K562 (cell line): ENCODE results near the gene STAT6. TPM values are rescaled to one million over a fixed set of nuclear protein-coding genes. Genes with fewer than 3 reads are reported as not detected.

Experiments
- BRD4 ChIP-seq: fragments of 200-600 bp; sonication (generic); IDR thresholded peaks from 2 replicates; pipeline ENCODE4 v1.6.1; 2017; ENCODE audit warnings: inconsistent platforms
- BRD9 ChIP-seq: fragments of 450-650 bp; IDR thresholded peaks from 2 replicates; pipeline ENCODE4 v1.6.1; 2018; ENCODE audit warnings: low read depth; ENCODE audit not compliant: partially characterized antibody
- CLOCK ChIP-seq: fragments of 250-450 bp; sonication (Bioruptor Pico); IDR thresholded peaks from 2 replicates; pipeline ENCODE4 v1.4.0; 2020; ENCODE audit warnings: mild to moderate bottlenecking, moderate library complexity, borderline replicate concordance
- CREB1 ChIP-seq, 2 experiments: sonication (generic) in 1 of 2; formaldehyde crosslinking in 1 of 2; IDR thresholded peaks; 2 replicates each; pipeline versions ENCODE4 v1.6.1 to v1.8.0; 2012 to 2022; ENCODE audit warnings: inconsistent platforms in 1 of 2, mild to moderate bottlenecking in 1 of 2, missing genetic modification reagents in 1 of 2, moderate library complexity in 1 of 2
- E2F3 ChIP-seq: fragments of 250-450 bp; sonication (Bioruptor Pico); IDR thresholded peaks from 2 replicates; pipeline ENCODE4 v1.4.0; 2020; ENCODE audit warnings: mild to moderate bottlenecking
- EP400 ChIP-seq: fragments of 450-650 bp; IDR thresholded peaks from 2 replicates; pipeline ENCODE4 v1.6.1; 2017; ENCODE audit warnings: antibody characterized with exemption, mild to moderate bottlenecking, moderate library complexity
- HMGN3 ChIP-seq: IDR thresholded peaks from 2 replicates; pipeline ENCODE4 v1.6.1; 2011; ENCODE audit warnings: borderline replicate concordance, low read depth, mild to moderate bottlenecking, mixed read lengths, low read length; ENCODE audit not compliant: insufficient read length; ENCODE audit errors: extremely low read depth
- HNRNPUL1 ChIP-seq: fragments of 200-400 bp; formaldehyde crosslinking; IDR thresholded peaks from 2 replicates; pipeline ENCODE4 v1.6.1; 2017; ENCODE audit warnings: low read length
- KDM4B ChIP-seq, 2 experiments: fragments of 450-650 bp in 1 of 2; sonication (generic) in 1 of 2; IDR thresholded peaks; 2 replicates each; pipeline ENCODE4 v1.6.1; 2016 to 2017; ENCODE audit warnings: borderline replicate concordance in 2 of 2, antibody characterized with exemption in 1 of 2, low read depth in 1 of 2, mild to moderate bottlenecking in 1 of 2
- POLR2B ChIP-seq: fragments of 450-650 bp; IDR thresholded peaks from 2 replicates; pipeline ENCODE4 v1.6.1; 2018; ENCODE audit warnings: low read depth; ENCODE audit not compliant: partially characterized antibody
- RBFOX2 ChIP-seq: fragments of 200-400 bp; formaldehyde crosslinking; IDR thresholded peaks from 2 replicates; pipeline ENCODE4 v1.6.1; 2017; ENCODE audit warnings: low read depth, mild to moderate bottlenecking, low read length, moderate library complexity
- TAF7 ChIP-seq: fragments of 450-650 bp; IDR thresholded peaks from 2 replicates; pipeline ENCODE4 v1.6.1; 2016; ENCODE audit warnings: missing genetic modification characterization, missing compliant biosample characterization
- TBP ChIP-seq: optimal IDR thresholded peaks from 2 replicates; pipeline ENCODE3; 2011; ENCODE audit warnings: low read depth, low read length, improper control_type of control experiment
- VEZF1 ChIP-seq: fragments of 200-800 bp; sonication (Bioruptor generic); IDR thresholded peaks from 2 replicates; pipeline ENCODE4 v1.6.1; 2017; ENCODE audit warnings: missing genetic modification characterization, missing compliant biosample characterization
- ZBTB7A ChIP-seq: IDR thresholded peaks from 2 replicates; pipeline ENCODE4 v1.6.1; 2011; ENCODE audit warnings: low read depth, mild to moderate bottlenecking, low read length, moderate library complexity, borderline replicate concordance; ENCODE audit not compliant: control insufficient read depth
- ZC3H8 ChIP-seq: fragments of 450-650 bp; IDR thresholded peaks from 2 replicates; pipeline ENCODE4 v1.6.1; 2017
- ZFP36 ChIP-seq: fragments of 150-350 bp; IDR thresholded peaks from 2 replicates; pipeline ENCODE4 v1.6.1; 2018; ENCODE audit warnings: low read length, low read depth; ENCODE audit not compliant: partially characterized antibody
- ZNF444 ChIP-seq: fragments of 250-450 bp; sonication (Bioruptor Pico); IDR thresholded peaks from 2 replicates; pipeline ENCODE4 v1.4.0; 2020; ENCODE audit warnings: mild to moderate bottlenecking, moderate library complexity
- ZNF512 ChIP-seq: IDR thresholded peaks from 2 replicates; pipeline ENCODE4 v1.6.1; 2016; ENCODE audit warnings: missing genetic modification characterization, missing compliant biosample characterization
- ZNF655 ChIP-seq: fragments of 250-450 bp; sonication (Bioruptor Pico); IDR thresholded peaks from 2 replicates; pipeline ENCODE4 v1.5.0; 2021
- ZNF778 ChIP-seq: fragments of 450-650 bp; formaldehyde crosslinking; IDR thresholded peaks from 2 replicates; pipeline ENCODE4 v1.4.0; 2020; ENCODE audit warnings: mild to moderate bottlenecking, moderate library complexity
- ZSCAN29 ChIP-seq: fragments of 450-650 bp; IDR thresholded peaks from 2 replicates; pipeline ENCODE4 v1.6.1; 2017
- polyA plus RNA-seq, 8 experiments: library from polyadenylated mRNA; depleted of rRNA in 4 of 8; stranded (reverse) in 5 of 8; unstranded in 3 of 8; fragments of >200 nt; fragmentation: Nextera tagmentation in 2 of 8; fragmentation: Illumina TruSeq in 1 of 8; extraction: Ambion mirVana in 2 of 8; extraction: Trizol in 1 of 8; gene quantifications; 2 replicates each; pipeline versions ENCODE4 v1.2.1 to v1.2.3, GENCODE V29; 2011 to 2014; ENCODE audit warnings: inconsistent platforms in 1 of 8, missing spikeins in 1 of 8
- total RNA-seq, 7 experiments: library from RNA; depleted of rRNA in 6 of 7; stranded (reverse); fragments of >200 nt in 6 of 7; fragmentation: Illumina TruSeq in 2 of 7; extraction: Trizol in 2 of 7; gene quantifications; 2 replicates each; pipeline versions ENCODE4 v1.2.1 to v1.2.3, GENCODE V29; 2011 to 2021; ENCODE audit warnings: low replicate concordance in 1 of 7

Gene STAT6
- total and polyA plus RNA-seq, 9 of the 15 experiments (the other 6 are each of a cell fraction or from before 2014, with no cell fraction given): 2.4 to 49.5 (median 26.5) TPM

GRCh38 chr12:57087010-57087690, 24.0 kb downstream of the STAT6 start (continued):
- no peak for TF ChIP-seq ZNF655 (CRISPR knock-in tag)
- TF ChIP-seq HMGN3: peak; percentile 9
- no peak for TF ChIP-seq ZC3H8
- TF ChIP-seq E2F3 (CRISPR knock-in tag): no peak
- TF ChIP-seq ZNF512: 0 out of 2 replicates have a peak, but pooled peaks have one; percentile 20
- no peak for TF ChIP-seq TAF7 (tag)
- TF ChIP-seq EP400: peak; percentile 52; the same call in 1 of the 2 replicates
- TF ChIP-seq POLR2B: no peak
- peak; percentile 92 for TF ChIP-seq ZBTB7A
- no peak for TF ChIP-seq ZNF444 (CRISPR knock-in tag)
- 0 out of 2 replicates have a peak, but pooled peaks have one; percentile 50 for TF ChIP-seq BRD4
- TF ChIP-seq BRD9: peak; percentile 4
- no peak for TF ChIP-seq CLOCK (CRISPR knock-in tag)
- peak; percentile 58 for TF ChIP-seq CREB1 (IDR thresholded peaks at IDR 0.05)
- no peak; the same call in 1 of the 2 replicates for TF ChIP-seq CREB1 (CRISPR knock-in tag; IDR thresholded peaks at IDR 0.05)
- 0 out of 4 replicates have a peak, but pooled peaks of 1 of the 2 experiments have one; percentile 16 for TF ChIP-seq KDM4B (IDR thresholded peaks at IDR 0.05; ENCODE audit: borderline replicate concordance in 2 of 2, low read depth in 1 of 2)
- TF ChIP-seq ZFP36: no peak
- peak; percentile 5 for TF ChIP-seq TBP
- TF ChIP-seq RBFOX2: peak; percentile 79
- peak; percentile 94 for TF ChIP-seq VEZF1 (CRISPR knock-in tag)
- TF ChIP-seq ZSCAN29: no peak
- no peak for TF ChIP-seq ZNF778 (CRISPR knock-in tag)
- TF ChIP-seq HNRNPUL1: no peak
